ENCODE results near the gene PSMB7.

- TF ChIP-seq CTCF (IDR thresholded peaks at IDR 0.05 in 4 of 5, conservative IDR thresholded peaks at IDR 0.05 in 1 of 5) = peak in 1 of 5 experiments; percentile 6
- no peak for TF ChIP-seq POLR2A (IDR thresholded peaks at IDR 0.05)
These were observed 46.5 kb downstream of the PSMB7 start for GRCh38 chr9:124368692-124369091.

Measured in gastrocnemius medialis (tissue), 4 donors.